SK-N-SH (cell line): ENCODE results near the gene USP10. TPM values are rescaled to one million over a fixed set of nuclear protein-coding genes. Genes with fewer than 3 reads are reported as not detected.

Source experiments
- CTCF ChIA-PET: fragments of 300-600, 350-600 bp; formaldehyde crosslinking; extraction: SDS; loops from one replicate; lab custom pipeline; 2021; lab: Yijun Ruan, JAX
- POLR2A ChIA-PET: fragments of 350-600 bp; sonication (Branson Sonifier 250); formaldehyde crosslinking; extraction: SDS; loops from one replicate; lab custom pipeline; 2020; ENCODE audit warnings: antibody characterized with exemption, inconsistent platforms; lab: Yijun Ruan, JAX
- DNase-seq: peaks from one replicate; pipeline ENCODE4 v3.0.0; 2012
- H2AFZ ChIP-seq: fragments of 200-600 bp; sonication (generic); 2 replicates; pipeline ENCODE4 v1.8.1; 2016; ENCODE audit warnings: antibody characterized with exemption, mild to moderate bottlenecking, low read depth
- H3F3A ChIP-seq: fragments of 200-600 bp; sonication (generic); replicated peaks from 2 replicates; pipeline ENCODE3; 2016; ENCODE audit warnings: antibody characterized with exemption, mild to moderate bottlenecking; ENCODE audit not compliant: insufficient read depth
- H3K27ac ChIP-seq, 2 experiments: fragments of 200-500 bp in 1 of 2; fragments of 200-600 bp in 1 of 2; sonication (Bioruptor generic) in 1 of 2; sonication (generic), shearing (Covaris generic) in 1 of 2; 2 replicates each; pipeline versions ENCODE4 v1.5.1 to v1.6.1; 2014 to 2016; ENCODE audit warnings: low read depth in 2 of 2, inconsistent platforms in 1 of 2, low read length in 1 of 2, mild to moderate bottlenecking in 1 of 2, mixed read lengths in 1 of 2
- H3K27me3 ChIP-seq: fragments of 200-600 bp; sonication (generic), shearing (Covaris generic); 2 replicates; pipeline ENCODE4 v1.6.1; 2016; ENCODE audit warnings: mixed run types; ENCODE audit not compliant: insufficient read depth
- H3K36me3 ChIP-seq, 2 experiments: fragments of 200-500 bp in 1 of 2; fragments of 200-600 bp in 1 of 2; sonication (Bioruptor generic) in 1 of 2; sonication (generic) in 1 of 2; replicated peaks in 1 of 2; 2 replicates each; pipeline versions ENCODE3 to v1.5.1; 2014 to 2016; ENCODE audit warnings: low read length in 1 of 2, mild to moderate bottlenecking in 1 of 2; ENCODE audit not compliant: insufficient read depth in 2 of 2, control insufficient read depth in 1 of 2
- H3K4me1 ChIP-seq, 2 experiments: fragments of 200-500 bp in 1 of 2; fragments of 200-600 bp in 1 of 2; sonication (Bioruptor generic) in 1 of 2; sonication (generic), shearing (Covaris generic) in 1 of 2; 2 replicates each; pipeline versions ENCODE4 v1.5.1 to v1.6.1; 2014 to 2016; ENCODE audit warnings: low read depth in 1 of 2, low read length in 1 of 2, mixed run types in 1 of 2; ENCODE audit not compliant: insufficient read depth in 2 of 2, control insufficient read depth in 1 of 2
- H3K4me2 ChIP-seq: fragments of 200-600 bp; sonication (generic), shearing (Covaris generic); 2 replicates; pipeline ENCODE4 v1.6.1; 2017; ENCODE audit warnings: mixed run types
- H3K4me3 ChIP-seq, 2 experiments: fragments of 200-500 bp in 1 of 2; fragments of 200-600 bp in 1 of 2; sonication (Bioruptor generic) in 1 of 2; sonication (generic), shearing (Covaris generic) in 1 of 2; 2 replicates each; pipeline versions ENCODE4 v1.5.1 to v1.8.1; 2014 to 2016; ENCODE audit warnings: low read depth in 2 of 2, inconsistent platforms in 1 of 2, low read length in 1 of 2, mild to moderate bottlenecking in 1 of 2, mixed read lengths in 1 of 2, moderate library complexity in 1 of 2
- H3K79me2 ChIP-seq: fragments of 200-600 bp; sonication (generic); 2 replicates; pipeline ENCODE4 v1.8.1; 2017; ENCODE audit warnings: mild to moderate bottlenecking; ENCODE audit not compliant: insufficient read depth
- H3K9ac ChIP-seq: fragments of 200-600 bp; sonication (generic); 2 replicates; pipeline ENCODE4 v1.6.1; 2017; ENCODE audit warnings: mixed run types
- H3K9me2 ChIP-seq: fragments of 200-600 bp; sonication (generic); 2 replicates; pipeline ENCODE4 v1.6.1; 2017; ENCODE audit warnings: mixed run types
- H3K9me3 ChIP-seq: fragments of 200-600 bp; sonication (generic); 2 replicates; pipeline ENCODE4 v1.6.1; 2017; ENCODE audit warnings: mixed run types, mild to moderate bottlenecking, moderate library complexity
- H4K20me1 ChIP-seq: fragments of 200-600 bp; sonication (generic); 2 replicates; pipeline ENCODE4 v1.6.1; 2017; ENCODE audit warnings: mild to moderate bottlenecking, mixed run types; ENCODE audit not compliant: insufficient read depth
- FOXM1 ChIP-seq: IDR thresholded peaks from 2 replicates; pipeline ENCODE4 v1.4.0; 2012; ENCODE audit warnings: low read depth, mild to moderate bottlenecking
- NFIC ChIP-seq: IDR thresholded peaks from 2 replicates; pipeline ENCODE4 v1.4.0; 2012; ENCODE audit warnings: borderline replicate concordance
- RCOR1 ChIP-seq: fragments of 150-350 bp; IDR thresholded peaks from 2 replicates; pipeline ENCODE4 v1.6.1; 2017; ENCODE audit warnings: antibody characterized with exemption, low read length
- SMC3 ChIP-seq: IDR thresholded peaks from 2 replicates; pipeline ENCODE4 v1.6.1; 2012; ENCODE audit warnings: low read depth, low read length, improper control_type of control experiment
- WGBS: methylation state at CpG from one replicate; pipeline ENCODE4 v1.1.6; 2017; ENCODE audit warnings: low lambda C conversion rate; 5-methylcytosine and 5-hydroxymethylcytosine counted together
- polyA plus RNA-seq, 3 experiments: library from polyadenylated mRNA; depleted of rRNA; stranded (reverse); fragments of >200 nt; gene quantifications; 2 replicates each; pipeline ENCODE4 v1.2.3, GENCODE V29; 2012
- TF ChIP-seq, protein P1 (sequence below): fragments of 150-350 bp; IDR thresholded peaks from 2 replicates; pipeline ENCODE4 v1.6.1; 2017; ENCODE audit warnings: antibody characterized with exemption, low read length, low read depth, borderline replicate concordance
- TF ChIP-seq, protein P2 (sequence below): fragments of 200-600 bp; sonication (generic); IDR thresholded peaks from 2 replicates; pipeline ENCODE4 v1.6.1; 2017; ENCODE audit warnings: antibody characterized with exemption, mild to moderate bottlenecking, moderate library complexity

USP10 gene
- polyA plus RNA-seq, 1 of the 3 experiments (the other 2 are of a cell fraction), result 49.2 TPM

DNA sequence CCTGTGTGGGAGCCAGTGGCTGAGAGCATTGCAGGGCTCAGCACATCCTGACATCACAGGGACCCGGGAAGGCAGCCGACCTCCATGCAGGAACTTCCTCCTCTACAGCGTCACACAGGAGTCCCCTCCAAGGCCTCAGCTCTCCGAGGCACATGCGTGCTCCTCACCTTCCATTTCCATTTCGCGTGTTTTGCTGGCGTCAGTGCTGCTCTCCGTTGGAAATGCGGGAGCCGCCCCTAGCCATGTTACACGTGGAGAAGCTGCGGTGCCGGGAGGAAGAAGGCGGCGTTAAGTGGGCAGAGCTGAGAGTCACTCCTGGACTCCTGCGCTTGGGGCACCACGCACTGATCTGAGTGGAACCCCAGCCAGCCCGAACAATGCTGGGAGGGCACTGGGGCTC lies 94.8 kb downstream of the USP10 start:
- POLR2A ChIA-PET, result no interaction called here
- Histone ChIP-seq H3F3A (peaks cover under 1% of the 10 kb centered on the region), H3K27me3 (no peaks in the 10 kb centered on the region), H4K20me1 (no peaks in the 10 kb centered on the region), H3K4me2 (no peak overlapping the region), H3K9ac (no peak overlapping the region), H3K4me1 (peaks cover 0 to 8% of the 10 kb centered on the region in 2 experiments; a peak in 1 of 4 replicates), H2AFZ (no peak overlapping the region), H3K9me3 (no peaks in the 10 kb centered on the region), H3K4me3 (no peak overlapping the region), H3K79me2 (no peaks in the 10 kb centered on the region), H3K9me2 (no peaks in the 10 kb centered on the region), H3K36me3 (no peaks in the 10 kb centered on the region), H3K27ac (no peak overlapping the region)
- CTCF ChIA-PET, result interaction anchor here (1.0 kb wide), 1 partner anchor 23 kb away, joined by 3 read pairs; no protein-coding TSS in a partner anchor
- no peak for DNase-seq
- WGBS, result 94% methylated on average over 19 of the region's 19 CpGs
- TF ChIP-seq RCOR1, result no peak
- TF ChIP-seq, protein P1, sequence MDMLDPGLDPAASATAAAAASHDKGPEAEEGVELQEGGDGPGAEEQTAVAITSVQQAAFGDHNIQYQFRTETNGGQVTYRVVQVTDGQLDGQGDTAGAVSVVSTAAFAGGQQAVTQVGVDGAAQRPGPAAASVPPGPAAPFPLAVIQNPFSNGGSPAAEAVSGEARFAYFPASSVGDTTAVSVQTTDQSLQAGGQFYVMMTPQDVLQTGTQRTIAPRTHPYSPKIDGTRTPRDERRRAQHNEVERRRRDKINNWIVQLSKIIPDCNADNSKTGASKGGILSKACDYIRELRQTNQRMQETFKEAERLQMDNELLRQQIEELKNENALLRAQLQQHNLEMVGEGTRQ, result no peak

GRCh38 chr16:84795329-84796053 lies 95.7 kb downstream of the USP10 start:
- no peaks in the 10 kb centered on the region for H3K9me2 ChIP-seq
- TF ChIP-seq, protein P2, sequence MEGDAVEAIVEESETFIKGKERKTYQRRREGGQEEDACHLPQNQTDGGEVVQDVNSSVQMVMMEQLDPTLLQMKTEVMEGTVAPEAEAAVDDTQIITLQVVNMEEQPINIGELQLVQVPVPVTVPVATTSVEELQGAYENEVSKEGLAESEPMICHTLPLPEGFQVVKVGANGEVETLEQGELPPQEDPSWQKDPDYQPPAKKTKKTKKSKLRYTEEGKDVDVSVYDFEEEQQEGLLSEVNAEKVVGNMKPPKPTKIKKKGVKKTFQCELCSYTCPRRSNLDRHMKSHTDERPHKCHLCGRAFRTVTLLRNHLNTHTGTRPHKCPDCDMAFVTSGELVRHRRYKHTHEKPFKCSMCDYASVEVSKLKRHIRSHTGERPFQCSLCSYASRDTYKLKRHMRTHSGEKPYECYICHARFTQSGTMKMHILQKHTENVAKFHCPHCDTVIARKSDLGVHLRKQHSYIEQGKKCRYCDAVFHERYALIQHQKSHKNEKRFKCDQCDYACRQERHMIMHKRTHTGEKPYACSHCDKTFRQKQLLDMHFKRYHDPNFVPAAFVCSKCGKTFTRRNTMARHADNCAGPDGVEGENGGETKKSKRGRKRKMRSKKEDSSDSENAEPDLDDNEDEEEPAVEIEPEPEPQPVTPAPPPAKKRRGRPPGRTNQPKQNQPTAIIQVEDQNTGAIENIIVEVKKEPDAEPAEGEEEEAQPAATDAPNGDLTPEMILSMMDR, result no peak
- TF ChIP-seq, all 33 proteins: peak for 0
- Histone ChIP-seq H3K4me2 (no peak overlapping the region), H3K36me3 (no peaks in the 10 kb centered on the region), H3K27ac (no peak overlapping the region), H3F3A (peaks cover 4% of the 10 kb centered on the region), H2AFZ (no peak overlapping the region), H3K9me3 (no peaks in the 10 kb centered on the region), H3K4me1 (no peaks in the 10 kb centered on the region), H3K4me3 (no peak overlapping the region), H3K27me3 (no peaks in the 10 kb centered on the region), H4K20me1 (no peaks in the 10 kb centered on the region), H3K79me2 (no peaks in the 10 kb centered on the region), H3K9ac (no peak overlapping the region)
- POLR2A ChIA-PET, result no interaction called here
- no peak for DNase-seq
- 91% methylated on average over 21 of the region's 22 CpGs for WGBS
- CTCF ChIA-PET, result interaction anchor here (0.7 to 1.1 kb wide), 3 partner anchors 15 to 41 kb away, joined by 3 to 5 read pairs (median 3); no protein-coding TSS in a partner anchor

GRCh38 chr16:84800158-84800978 lies 100.6 kb downstream of the USP10 start:
- Histone ChIP-seq H3K4me1 (no peaks in the 10 kb centered on the region), H3K9ac (no peak overlapping the region), H3K27me3 (no peaks in the 10 kb centered on the region), H3K79me2 (no peaks in the 10 kb centered on the region), H3K4me2 (no peak overlapping the region), H2AFZ (no peak overlapping the region), H3K9me3 (no peaks in the 10 kb centered on the region), H3F3A (peaks cover 4% of the 10 kb centered on the region), H3K4me3 (no peak overlapping the region), H3K27ac (no peak overlapping the region), H3K36me3 (no peaks in the 10 kb centered on the region), H3K9me2 (no peaks in the 10 kb centered on the region), H4K20me1 (no peaks in the 10 kb centered on the region)
- TF ChIP-seq SMC3 (no peak), NFIC (peak; percentile 38; the same call in 1 of the 2 replicates), FOXM1 (no peak)
- no peak for DNase-seq
- ChIA-PET CTCF (interaction anchor here (1.2 to 1.5 kb wide), 4 partner anchors 125 to 289 kb away, joined by 3 to 6 read pairs (median 3); no protein-coding TSS in a partner anchor), POLR2A (no interaction called here)
- 65% methylated on average over 7 of the region's 8 CpGs for WGBS
